Amniotic epithelial cell (primary cell): Measurements from ENCODE around the gene LRRC36.
A peak's percentile ranks its signal among the peaks of the same experiment; 100 is the strongest.

ENCODE experiments used
- DNase-seq: peaks from one replicate; pipeline ENCODE4 v3.0.0-alpha.2; 2010; ENCODE audit warnings: low read depth

LRRC36 gene

DNA sequence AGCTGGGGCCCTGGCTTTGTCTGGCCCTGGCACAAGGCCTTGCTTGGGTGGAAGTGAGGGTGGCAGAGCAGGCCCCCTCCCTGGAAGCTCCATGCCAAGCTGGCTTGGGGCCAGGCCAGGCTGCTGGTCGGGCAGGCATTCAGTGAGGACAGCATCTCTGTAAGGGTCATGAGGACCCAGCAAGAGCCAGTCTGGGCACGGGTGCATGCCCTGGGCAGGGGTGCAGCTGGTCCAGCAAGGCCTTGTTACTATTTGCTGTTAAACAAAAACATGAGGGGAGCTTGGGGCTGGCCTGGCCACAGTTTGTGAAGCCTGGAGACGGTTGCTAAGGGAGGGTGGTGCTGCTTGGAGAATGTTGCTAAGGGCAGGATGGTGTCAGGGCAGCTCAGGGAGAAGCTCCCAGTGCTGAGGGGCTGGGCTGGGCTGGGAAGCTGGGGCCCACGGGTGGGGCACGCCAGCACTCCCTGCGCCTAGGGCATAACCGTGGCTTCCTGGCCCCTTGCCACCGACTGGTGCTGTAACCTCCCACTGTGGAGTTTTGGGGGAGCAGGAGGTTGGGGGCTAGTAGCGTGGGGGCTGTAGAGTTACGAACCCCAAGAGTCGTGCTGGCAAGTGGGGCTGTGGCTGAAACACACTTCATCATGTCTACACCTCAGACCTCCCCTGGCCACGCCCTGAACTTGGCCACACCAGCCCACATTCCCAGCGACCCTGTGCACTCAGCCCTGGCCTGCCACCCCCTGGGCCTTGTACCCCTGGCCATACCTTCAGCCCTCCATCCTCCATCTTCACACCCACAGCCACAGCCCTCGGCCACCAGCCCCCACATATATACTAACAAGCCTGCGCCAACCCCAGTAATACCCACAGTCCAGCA is 65.0 kb downstream of the LRRC36 start:
- no peak for DNase-seq

DNA sequence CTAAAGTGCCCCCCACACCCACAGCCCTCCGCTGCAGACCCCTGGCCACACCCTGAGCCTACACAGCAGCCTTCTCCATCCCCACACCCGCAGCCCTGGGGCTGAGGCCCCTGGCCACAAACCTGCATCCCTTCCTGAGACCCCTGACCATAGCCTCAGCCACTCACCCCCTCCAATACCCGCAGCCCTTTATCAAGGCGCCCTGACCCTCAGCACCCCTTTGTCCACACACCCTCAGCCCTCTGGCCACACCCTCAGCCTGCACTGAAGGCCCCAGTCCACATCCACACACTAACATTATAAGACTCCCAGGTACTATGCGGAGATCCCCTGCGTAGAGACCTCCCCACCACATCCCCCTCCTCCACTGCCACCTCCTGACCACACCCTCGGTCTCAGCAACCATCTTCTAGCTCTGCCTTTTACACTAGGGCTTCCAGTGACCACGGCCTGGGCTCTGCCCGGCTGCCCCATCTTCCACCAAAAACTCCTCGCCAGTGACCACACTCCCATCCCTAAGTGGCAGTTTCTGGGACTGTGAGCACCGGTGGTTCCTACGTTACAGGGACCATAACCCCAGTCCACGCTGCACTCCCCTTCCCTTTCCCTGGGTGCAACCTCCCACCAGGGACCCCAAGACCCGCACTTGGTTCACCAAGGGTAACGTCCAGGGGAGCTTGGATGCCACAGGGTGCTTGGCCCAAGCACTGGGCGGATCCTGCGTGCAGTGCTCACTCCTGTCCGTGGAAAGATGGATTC is 65.9 kb downstream of the LRRC36 start:
- DNase-seq: no peak

- DNase-seq: peak; percentile 62
Observed at GRCh38 chr16:67393111-67393787, 66.6 kb downstream of the LRRC36 start, which contains the start of gene TPPP3. TPPP3 (minus strand) TSS chr16:67393498; CDS start chr16:67391111, 2,387 bp downstream.

- DNase-seq: no peak
Observed at GRCh38 chr16:67393788-67394154, 67.2 kb downstream of the LRRC36 start.

DNA sequence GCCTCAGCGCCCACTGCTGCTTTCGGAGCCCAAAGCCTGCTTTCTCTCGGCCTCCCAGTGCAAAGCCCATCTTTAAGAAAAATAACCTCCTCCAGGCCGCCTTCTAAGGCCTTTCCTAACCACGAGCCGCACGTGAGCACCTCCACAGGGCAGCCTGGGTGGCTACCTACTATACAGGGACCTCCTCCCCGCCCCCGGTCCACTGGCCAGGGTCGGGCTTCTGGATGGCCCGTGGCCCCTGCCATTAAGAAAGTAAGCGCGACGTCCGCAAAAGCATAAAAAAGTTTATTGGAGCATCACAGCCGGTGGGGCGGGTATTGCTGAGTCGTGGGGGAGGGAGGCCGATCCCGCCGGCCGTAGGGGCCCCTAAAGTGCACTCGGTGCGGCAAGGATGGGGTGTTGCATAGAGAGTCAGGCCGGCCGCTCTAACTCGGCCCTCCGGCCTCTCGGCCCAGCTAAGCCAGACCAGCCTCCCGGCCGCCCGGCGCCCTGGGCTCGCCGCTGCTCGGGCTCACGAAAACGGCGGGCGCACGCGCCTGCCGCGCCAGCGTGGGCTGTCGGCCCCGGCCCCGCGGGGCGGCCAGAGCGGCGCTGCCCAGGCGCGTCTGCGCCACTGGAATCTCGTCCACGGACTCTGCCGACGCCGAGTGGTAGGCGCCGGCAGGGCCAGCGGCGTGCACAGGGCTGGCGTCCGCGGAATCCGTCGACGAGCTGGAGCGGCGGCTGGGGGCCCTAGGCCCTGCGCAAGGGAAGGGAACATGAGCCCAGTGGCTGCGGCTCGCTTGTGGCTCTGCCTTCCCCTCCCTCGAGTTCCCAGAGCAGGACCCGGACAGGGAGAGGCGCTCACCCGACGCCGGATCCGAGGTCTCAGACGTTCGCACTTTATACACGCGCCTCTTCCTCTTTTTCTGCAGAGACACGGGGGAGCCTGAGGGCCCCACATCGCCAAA is 67.8 kb downstream of the LRRC36 start:
- DNase-seq: no peak

- no peak for DNase-seq
Observed at GRCh38 chr16:67395105-67395457, 68.5 kb downstream of the LRRC36 start.

DNA sequence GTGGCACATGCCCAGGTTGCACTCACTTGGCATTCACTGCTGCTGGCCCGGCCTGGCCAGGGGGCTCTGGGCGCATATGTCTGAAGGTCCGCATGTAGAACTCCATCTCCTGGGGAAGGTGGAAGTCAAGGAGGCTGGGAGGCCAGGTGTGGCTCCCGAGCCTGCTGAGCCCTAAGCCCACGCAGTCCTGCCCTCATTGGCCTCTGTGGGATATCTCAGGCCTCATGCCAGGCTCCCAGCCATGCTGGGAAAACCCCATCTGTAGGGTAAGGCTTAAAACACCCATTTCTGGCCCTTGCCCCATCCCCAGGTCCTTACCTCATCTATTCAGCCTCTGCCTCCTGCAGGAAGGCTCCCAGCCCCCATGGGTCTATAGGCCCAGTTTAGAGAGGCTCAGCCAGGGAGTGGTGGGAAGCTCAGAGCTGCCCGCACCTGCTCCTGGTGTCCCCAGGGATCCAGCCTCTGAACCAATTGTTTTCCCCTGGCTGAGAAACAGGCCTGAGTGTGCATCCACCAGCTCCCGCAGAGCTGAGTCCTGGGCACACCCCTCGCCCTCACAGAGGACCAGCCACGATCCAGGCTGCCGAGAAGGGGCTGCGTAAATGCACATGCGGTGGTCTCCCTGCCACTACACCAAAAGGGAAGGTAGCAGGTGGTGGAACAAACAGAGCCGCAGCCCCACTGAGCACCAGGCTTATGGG is 69.0 kb downstream of the LRRC36 start:
- no peak for DNase-seq

- peak; percentile 35 for DNase-seq
Observed at GRCh38 chr16:67396159-67397035, 69.8 kb downstream of the LRRC36 start.

DNA sequence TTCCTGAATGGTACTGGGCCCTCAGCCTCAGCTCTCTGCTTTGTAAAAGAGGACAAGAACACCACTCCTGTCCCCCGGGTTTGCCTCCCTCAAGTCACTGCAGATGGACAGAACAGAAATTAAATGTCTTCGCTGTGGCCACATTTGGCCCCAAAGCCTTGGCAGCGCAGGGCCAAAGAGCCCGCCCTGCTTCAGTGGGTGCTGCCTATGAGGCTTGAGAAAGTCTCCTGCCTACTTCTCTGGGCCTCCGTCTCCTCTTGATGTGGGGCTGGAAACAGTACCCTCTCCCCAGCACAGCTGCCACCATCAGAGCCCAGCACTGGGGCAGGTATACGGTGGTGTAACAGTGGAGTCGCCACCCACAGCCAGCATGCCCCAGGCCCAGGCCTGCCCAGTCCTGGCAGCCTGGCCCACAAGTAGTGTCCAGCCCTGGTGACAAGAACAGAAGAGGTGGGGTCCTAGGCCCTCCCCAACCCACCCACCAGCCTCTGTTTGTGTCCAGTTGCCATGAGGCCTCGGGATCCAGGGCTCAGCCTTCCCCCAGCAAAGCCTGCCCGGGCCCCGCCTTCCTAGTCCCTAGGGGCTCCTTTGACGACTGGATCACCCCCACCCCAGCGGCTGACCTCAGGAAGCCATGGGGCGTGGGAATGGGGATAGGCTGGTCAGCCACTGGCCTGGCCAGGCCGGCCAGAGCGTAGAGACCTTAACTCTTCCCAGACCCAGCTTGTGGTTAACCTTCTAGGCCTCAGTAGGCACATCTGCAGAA is 70.6 kb downstream of the LRRC36 start:
- no peak for DNase-seq

DNA sequence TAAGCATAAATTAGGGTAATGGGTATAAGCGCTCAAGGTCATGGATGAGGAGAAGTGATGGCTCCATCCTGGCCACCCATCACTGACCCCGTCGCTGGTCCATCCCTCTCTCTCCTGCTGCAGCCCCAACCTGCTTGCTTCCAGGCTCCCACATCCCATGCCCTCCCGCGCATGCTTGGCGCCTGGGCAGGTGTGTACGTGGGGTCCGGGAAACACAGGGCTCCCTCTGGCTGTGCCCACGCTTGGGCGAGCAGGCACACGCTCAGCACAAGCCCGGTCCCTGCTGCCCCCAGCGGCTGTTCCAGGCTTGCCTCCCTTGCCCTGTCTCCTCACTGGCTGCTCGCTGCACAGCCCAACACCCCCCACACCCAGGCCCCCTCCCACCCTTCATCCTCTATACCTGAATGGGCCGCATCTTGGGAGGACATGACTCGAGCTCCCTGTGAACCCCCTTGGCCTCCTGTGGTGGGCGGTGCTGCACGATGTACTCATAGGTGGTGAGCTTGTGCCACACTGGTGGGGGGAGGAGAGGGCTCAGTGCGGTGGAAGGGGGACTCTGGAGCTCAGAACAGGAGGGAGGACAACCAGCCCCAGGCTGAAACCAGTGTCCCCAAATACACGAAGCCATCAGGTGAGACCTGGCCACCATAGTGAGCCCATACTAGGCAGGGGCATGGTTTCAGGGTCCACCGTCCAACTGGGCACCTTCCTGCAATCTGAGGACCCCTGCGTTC is 71.4 kb downstream of the LRRC36 start:
- no peak for DNase-seq

GRCh38 chr16:67398546-67399217 is 72.1 kb downstream of the LRRC36 start:
- no peak for DNase-seq

- no peak for DNase-seq
Observed at GRCh38 chr16:67399218-67399733, 72.7 kb downstream of the LRRC36 start.

DNA sequence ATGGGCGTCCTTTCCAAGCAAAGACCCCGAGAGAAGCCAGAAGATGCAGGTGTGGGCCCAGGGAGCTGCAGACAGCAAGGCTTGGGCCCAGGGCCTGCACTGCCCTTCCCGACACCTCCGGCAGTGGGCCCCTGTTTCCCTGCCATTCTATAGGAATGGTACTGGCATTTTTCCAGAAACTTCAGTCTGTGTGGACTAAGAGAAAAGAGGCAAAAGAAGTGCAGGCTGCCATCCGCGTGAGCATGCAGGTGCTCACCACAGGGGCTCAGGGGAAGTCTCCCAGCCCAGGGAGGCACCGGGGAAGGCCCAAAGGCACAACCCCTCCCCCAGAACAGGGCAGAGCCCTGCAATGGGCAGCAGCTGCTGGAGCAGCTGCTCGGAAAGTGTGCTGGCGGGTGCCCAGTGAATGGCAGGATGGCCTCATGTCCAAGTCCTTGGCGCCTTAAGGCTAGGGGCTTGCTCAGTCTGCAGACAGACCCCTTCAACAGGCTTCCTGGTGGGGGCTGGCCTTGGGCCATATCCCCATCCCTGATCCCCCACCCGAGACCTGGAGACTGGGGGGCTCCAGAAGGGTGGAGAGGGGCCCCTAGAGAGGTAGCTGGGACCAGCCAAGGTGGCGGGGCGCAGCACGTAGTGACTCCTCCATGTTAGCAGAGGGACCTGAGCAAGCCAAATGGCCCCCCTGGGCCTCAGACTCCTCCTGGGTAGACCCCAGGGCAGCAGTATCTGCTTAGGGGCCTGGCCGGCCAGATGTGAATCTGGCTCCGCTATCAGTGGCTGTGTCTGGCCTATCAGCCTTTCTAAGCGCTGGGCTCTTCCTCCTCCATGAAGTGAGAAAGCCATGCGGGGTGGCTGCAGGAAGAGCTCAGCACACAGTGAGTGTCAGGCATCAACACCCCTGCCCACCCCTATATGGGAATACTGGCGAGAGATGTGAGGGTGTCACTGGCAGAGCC is 73.4 kb downstream of the LRRC36 start:
- DNase-seq: no peak

GRCh38 chr16:67400901-67401300 is 74.3 kb downstream of the LRRC36 start:
- no peak for DNase-seq

DNA sequence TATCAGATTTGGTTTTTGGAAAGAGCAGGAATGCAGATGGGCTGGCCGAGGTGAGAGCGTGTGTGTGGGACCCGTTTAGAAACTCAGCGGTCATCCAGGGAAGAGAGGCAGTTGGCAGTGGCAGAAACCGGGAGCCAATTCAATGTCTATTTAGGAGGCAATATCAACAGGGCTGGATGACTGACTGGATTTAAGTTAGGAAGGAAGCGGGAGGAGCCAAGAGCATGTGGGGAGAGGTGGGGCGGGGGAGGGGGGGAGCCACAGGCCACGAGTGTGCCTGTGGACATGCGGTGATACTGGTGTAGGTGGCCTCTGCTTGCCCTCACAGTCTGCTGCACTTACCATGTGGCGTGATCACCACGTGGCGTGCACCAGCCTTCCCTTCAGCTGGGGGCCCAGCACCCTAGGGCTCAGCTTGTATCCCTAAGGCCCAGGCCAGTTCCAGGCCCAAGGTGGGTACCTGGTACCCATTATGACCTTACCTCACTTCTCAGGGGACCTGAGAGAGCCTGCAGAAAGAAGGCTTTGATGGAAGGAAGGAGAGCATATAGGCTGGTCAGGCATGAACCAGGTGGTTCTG is 77.5 kb downstream of the LRRC36 start:
- DNase-seq: no peak

DNA sequence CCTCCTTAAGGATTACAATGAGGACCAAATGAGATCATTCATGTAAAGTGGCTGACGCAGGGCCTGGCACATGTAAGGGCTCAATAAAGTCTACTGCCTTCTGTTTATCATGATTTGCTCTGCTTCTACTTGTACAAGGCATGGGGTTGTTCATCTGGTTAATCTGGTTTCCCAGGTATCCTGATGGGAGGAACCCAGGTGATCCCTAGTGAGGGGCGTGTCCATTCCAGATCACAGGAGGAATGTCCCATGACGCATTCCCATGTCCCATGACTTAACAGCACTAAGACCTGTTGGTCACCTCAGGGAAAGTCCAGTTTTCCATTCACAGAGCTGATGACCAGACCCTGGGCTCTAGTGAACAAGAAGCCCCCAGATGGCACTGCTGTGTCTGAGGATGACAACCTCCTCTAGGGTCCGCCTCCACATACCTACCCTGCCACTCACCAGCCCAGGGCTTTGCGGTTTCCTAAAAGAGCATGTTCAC is 78.2 kb downstream of the LRRC36 start:
- no peak for DNase-seq
